HFFc6 (cell line): ENCODE data around the gene KRTAP4-4. TPM values are rescaled to one million over a fixed set of nuclear protein-coding genes. Genes with fewer than 3 reads are reported as not detected.

ENCODE experiments used
- total RNA-seq, 6 experiments: library from RNA; stranded (reverse); fragmentation: NEBNext Ultra II Directional; extraction: Animal tissue kit (Norgen Biotek cat#: 25700); gene quantifications; 2 replicates in 1 of 6; 3 replicates in 5 of 6; pipeline ENCODE4 v1.2.3, GENCODE V29; 2021

KRTAP4-4 gene
- total RNA-seq, 6 experiments from 2014 or later = not detected

Other genes starting within 250 kb of the KRTAP4-4 start
- under 1 TPM in 1 of 6 experiments, not detected in 5; 0.14 TPM for gene KRT23, start 223.1 kb downstream of the KRTAP4-4 start, total RNA-seq
- gene KRT39, start 193.8 kb downstream of the KRTAP4-4 start, total RNA-seq = not detected
- gene KRT40, start 176.4 kb downstream of the KRTAP4-4 start, total RNA-seq = not detected
- gene KRTAP3-3, start 166.6 kb downstream of the KRTAP4-4 start, total RNA-seq = not detected
- not detected for gene KRTAP3-2, start 160.8 kb downstream of the KRTAP4-4 start, total RNA-seq
- 10 to 100 TPM in 1 of 6 experiments, 1 to 10 TPM in 5; 2.5 to 10.2 (median 3.3) TPM for gene KRTAP3-1, start 151.6 kb downstream of the KRTAP4-4 start, total RNA-seq
- 100 to 1,000 TPM in 1 of 6 experiments, 10 to 100 TPM in 5; 61.6 to 114 (median 76.8) TPM for gene KRTAP1-5, start 133.5 kb downstream of the KRTAP4-4 start, total RNA-seq
- gene KRTAP1-4, start 130.6 kb downstream of the KRTAP4-4 start, total RNA-seq = not detected
- not detected for gene KRTAP1-3, start 125.9 kb downstream of the KRTAP4-4 start, total RNA-seq
- 1 to 10 TPM in 1 of 6 experiments, under 1 TPM in 5; 0.21 to 1.1 (median 0.50) TPM for gene KRTAP1-1, start 119.3 kb downstream of the KRTAP4-4 start, total RNA-seq
- gene KRTAP2-1, start 113.4 kb downstream of the KRTAP4-4 start, total RNA-seq = under 1 TPM in 1 of 6 experiments, not detected in 5; 0.38 TPM
- gene KRTAP2-2, start 105.5 kb downstream of the KRTAP4-4 start, total RNA-seq = under 1 TPM in 4 of 6 experiments, not detected in 2; 0.46 to 0.96 (median 0.53) TPM
- gene KRTAP2-3, start 100.6 kb downstream of the KRTAP4-4 start, total RNA-seq = 100 to 1,000 TPM in 1 of 6 experiments, 10 to 100 TPM in 5; 30.3 to 105 (median 44.4) TPM
- gene KRTAP2-4, start 94.9 kb downstream of the KRTAP4-4 start, total RNA-seq = not detected
- gene KRTAP4-7, start 76.6 kb downstream of the KRTAP4-4 start, total RNA-seq = not detected
- not detected for gene KRTAP4-8, start 62.6 kb downstream of the KRTAP4-4 start, total RNA-seq
- not detected for gene KRTAP4-16, start 58.5 kb downstream of the KRTAP4-4 start, total RNA-seq
- under 1 TPM in 2 of 6 experiments, not detected in 4; 0.85 to 0.90 TPM for gene KRTAP4-9, start 55.4 kb downstream of the KRTAP4-4 start, total RNA-seq
- not detected for gene KRTAP4-11, start 42.4 kb downstream of the KRTAP4-4 start, total RNA-seq
- gene KRTAP4-12, start 36.6 kb downstream of the KRTAP4-4 start, total RNA-seq = 1 to 10 TPM; 6.1 to 8.4 (median 6.7) TPM
- not detected for gene KRTAP4-6, start 20.2 kb downstream of the KRTAP4-4 start, total RNA-seq
- not detected for gene KRTAP4-5, start 10.9 kb downstream of the KRTAP4-4 start, total RNA-seq
- not detected for gene KRTAP4-3, start 7.5 kb upstream of the KRTAP4-4 start, total RNA-seq
- gene KRTAP4-2, start 17.5 kb upstream of the KRTAP4-4 start, total RNA-seq = not detected
- gene KRTAP4-1, start 24.2 kb upstream of the KRTAP4-4 start, total RNA-seq = not detected
- gene KRTAP9-1, start 29.1 kb upstream of the KRTAP4-4 start, total RNA-seq = not detected
- not detected for gene KRTAP9-2, start 65.9 kb upstream of the KRTAP4-4 start, total RNA-seq
- gene KRTAP9-3, start 71.7 kb upstream of the KRTAP4-4 start, total RNA-seq = not detected
- not detected for gene KRTAP9-8, start 77.3 kb upstream of the KRTAP4-4 start, total RNA-seq
- not detected for gene KRTAP9-4, start 88.9 kb upstream of the KRTAP4-4 start, total RNA-seq
- gene KRTAP9-9, start 94.6 kb upstream of the KRTAP4-4 start, total RNA-seq = not detected
- not detected for gene KRTAP9-6, start 104.6 kb upstream of the KRTAP4-4 start, total RNA-seq
- gene KRTAP9-7, start 115.0 kb upstream of the KRTAP4-4 start, total RNA-seq = not detected
- not detected for gene KRTAP29-1, start 142.1 kb upstream of the KRTAP4-4 start, total RNA-seq
- gene KRTAP16-1, start 148.6 kb upstream of the KRTAP4-4 start, total RNA-seq = not detected
- not detected for gene KRTAP17-1, start 155.0 kb upstream of the KRTAP4-4 start, total RNA-seq
- gene KRT33A, start 190.1 kb upstream of the KRTAP4-4 start, total RNA-seq = not detected
- 1 to 10 TPM in 2 of 6 experiments, under 1 TPM in 4; 0.75 to 2.5 (median 0.96) TPM for gene KRT33B, start 209.1 kb upstream of the KRTAP4-4 start, total RNA-seq
- 100 to 1,000 TPM in 2 of 6 experiments, 10 to 100 TPM in 4; 58.8 to 247 (median 71.3) TPM for gene KRT34, start 221.6 kb upstream of the KRTAP4-4 start, total RNA-seq
- under 1 TPM in 2 of 6 experiments, not detected in 4; 0.09 to 0.14 TPM for gene KRT31, start 236.9 kb upstream of the KRTAP4-4 start, total RNA-seq